Measurements from ENCODE around the gene GATAD2A. TPM values are rescaled to one million over a fixed set of nuclear protein-coding genes. Genes with fewer than 3 reads are reported as not detected.
A peak's percentile ranks its signal among the peaks of the same experiment; 100 is the strongest.

Gene GATAD2A
- total RNA-seq, 2 donors from 2014 or later: 102 to 145 TPM

- H3K4me1 ChIP-seq: no peaks in the 10 kb centered on the region
- H3K4me3 ChIP-seq: no peak within 1 kb of the TSS
- DNase-seq: no peak
- intact Hi-C loops (cut with DNase I): no loop called here
- no peak within 1 kb of the TSS for H3K27ac ChIP-seq
- no peaks in the 10 kb centered on the region for H3K27me3 ChIP-seq
- H3K36me3 ChIP-seq: no peaks in the 10 kb centered on the region
- H3K9ac ChIP-seq (ENCODE audit: low read depth in 2 of 2, low read length in 2 of 2): peak within 1 kb of the TSS in 1 of 2 donors; percentile 2
- TF ChIP-seq CTCF (IDR thresholded peaks at IDR 0.05): no peak
- no peaks in the 10 kb centered on the region for H3K9me3 ChIP-seq
Measured at GRCh38 chr19:19528721-19529490, 123.4 kb downstream of the GATAD2A start, which contains the start of gene YJEFN3. YJEFN3 (plus strand) TSS chr19:19528911; CDS start chr19:19528933, 22 bp downstream.

- Histone ChIP-seq H3K4me3 (no peak overlapping the region), H3K36me3 (no peaks in the 10 kb centered on the region), H3K27ac (no peak overlapping the region), H3K27me3 (no peaks in the 10 kb centered on the region), H3K4me1 (no peaks in the 10 kb centered on the region), H3K9me3 (no peaks in the 10 kb centered on the region), H3K9ac (ENCODE audit: low read depth in 2 of 2, low read length in 2 of 2) (no peak overlapping the region)
- TF ChIP-seq CTCF (IDR thresholded peaks at IDR 0.05): no peak
- intact Hi-C loops (cut with DNase I): loop anchor here (5.0 kb wide), 1 partner anchor 427 kb away; no protein-coding TSS in a partner anchor
- no peak for DNase-seq
Measured at GRCh38 chr19:19529783-19530422, 124.4 kb downstream of the GATAD2A start.

GRCh38 chr19:19530423-19530804 lies 124.9 kb downstream of the GATAD2A start:
- Histone ChIP-seq H3K4me3 (no peak overlapping the region), H3K36me3 (no peaks in the 10 kb centered on the region), H3K9me3 (no peaks in the 10 kb centered on the region), H3K4me1 (no peaks in the 10 kb centered on the region), H3K27me3 (no peaks in the 10 kb centered on the region), H3K9ac (ENCODE audit: low read depth in 2 of 2, low read length in 2 of 2) (no peak overlapping the region), H3K27ac (no peak overlapping the region)
- TF ChIP-seq CTCF (IDR thresholded peaks at IDR 0.05): no peak
- intact Hi-C loops (cut with DNase I): loop anchor here (5.0 kb wide), 1 partner anchor 427 kb away; no protein-coding TSS in a partner anchor
- DNase-seq: no peak

GRCh38 chr19:19530889-19531288 lies 125.4 kb downstream of the GATAD2A start:
- Histone ChIP-seq H3K27me3 (no peaks in the 10 kb centered on the region), H3K4me3 (no peak overlapping the region), H3K4me1 (no peaks in the 10 kb centered on the region), H3K36me3 (no peaks in the 10 kb centered on the region), H3K9me3 (no peaks in the 10 kb centered on the region), H3K9ac (ENCODE audit: low read depth in 2 of 2, low read length in 2 of 2) (no peak overlapping the region), H3K27ac (no peak overlapping the region)
- intact Hi-C loops (cut with DNase I): loop anchor here (5.0 kb wide), 1 partner anchor 426 kb away; no protein-coding TSS in a partner anchor
- TF ChIP-seq CTCF (IDR thresholded peaks at IDR 0.05): no peak
- DNase-seq: no peak

GRCh38 chr19:19531951-19532805 lies 126.7 kb downstream of the GATAD2A start:
- H3K9ac ChIP-seq (ENCODE audit: low read depth in 2 of 2, low read length in 2 of 2): peak overlapping the region in 1 of 2 donors; percentile 16
- intact Hi-C loops (cut with DNase I): loop anchor here (2.0 to 5.0 kb wide), 2 partner anchors 113 to 425 kb away; no protein-coding TSS in a partner anchor

More at GRCh38 chr19:19531951-19532805, 126.7 kb downstream of the GATAD2A start:
- peak; percentile 95 for TF ChIP-seq CTCF (IDR thresholded peaks at IDR 0.05)
- H3K9me3 ChIP-seq: no peaks in the 10 kb centered on the region
- H3K4me3 ChIP-seq: no peak overlapping the region
- H3K27ac ChIP-seq: no peak overlapping the region
- no peaks in the 10 kb centered on the region for H3K36me3 ChIP-seq
- no peaks in the 10 kb centered on the region for H3K4me1 ChIP-seq
- H3K27me3 ChIP-seq: peaks cover under 1% of the 10 kb centered on the region
- peak; percentile 85 for DNase-seq
